Endothelial cell of umbilical vein (primary cell): ENCODE data around the gene FXYD6. TPM values are rescaled to one million over a fixed set of nuclear protein-coding genes. Genes with fewer than 3 reads are reported as not detected.

Source experiments
- BruUV-seq: library from RNA; stranded (reverse); fragments of 400-500 nt; replicated peaks from 2 replicates; lab custom pipeline; 2021; lab: Mats Ljungman, UMichigan
- CTCF ChIA-PET: fragments of 300-600, 350-600 bp; sonication (Branson Sonifier 250); formaldehyde crosslinking; loops from one replicate; lab custom pipeline; 2021; ENCODE audit warnings: antibody characterized with exemption, inconsistent platforms; lab: Charles Lee
- POLR2A ChIA-PET: fragments of 300-600, 350-600 bp; sonication (Branson Sonifier 250); formaldehyde crosslinking; loops from one replicate; lab custom pipeline; 2021; ENCODE audit warnings: antibody characterized with exemption, inconsistent platforms; lab: Charles Lee
- DNase-seq: peaks from one replicate; pipeline ENCODE4 v3.0.0-alpha.2; 2011; ENCODE audit warnings: low read depth, low spot score
- FAIRE-seq: peaks from 2 replicates; lab custom pipeline; 2011; peaks lifted over from hg19 to GRCh38; lab: Jason Lieb, UNC
- H2AFZ ChIP-seq: 2 replicates; pipeline ENCODE4 v1.6.0; 2012; ENCODE audit warnings: low read depth, low read length, control low read depth, inconsistent platforms
- H3K27ac ChIP-seq: 2 replicates; pipeline ENCODE4 v1.5.1; 2011; ENCODE audit warnings: low read depth, mild to moderate bottlenecking, control low read depth, low read length, moderate library complexity; ENCODE audit not compliant: insufficient read depth
- H3K27me3 ChIP-seq, 2 experiments: 2 replicates each; pipeline versions ENCODE4 v1.6.0 to v1.6.1; 2011; ENCODE audit warnings: low read length in 2 of 2, mixed read lengths in 1 of 2; ENCODE audit not compliant: control insufficient read depth in 2 of 2, insufficient read depth in 2 of 2
- H3K36me3 ChIP-seq, 2 experiments: 2 replicates in 1 of 2; 3 replicates in 1 of 2; pipeline ENCODE4 v1.5.1; 2011; ENCODE audit warnings: low read length in 2 of 2, mild to moderate bottlenecking in 1 of 2, moderate library complexity in 1 of 2; ENCODE audit not compliant: control insufficient read depth in 2 of 2, insufficient read depth in 2 of 2; ENCODE audit errors: extremely low read depth in 1 of 2
- H3K4me1 ChIP-seq: 3 replicates; pipeline ENCODE4 v1.5.1; 2011; ENCODE audit warnings: mild to moderate bottlenecking, low read length; ENCODE audit not compliant: control insufficient read depth, insufficient read depth; ENCODE audit errors: extremely low read depth
- H3K4me2 ChIP-seq: 2 replicates; pipeline ENCODE4 v1.6.1; 2011; ENCODE audit warnings: low read length, control low read depth, mixed read lengths; ENCODE audit not compliant: insufficient read depth
- H3K4me3 ChIP-seq, 3 experiments: fragments of 200-600 bp in 1 of 3; sonication (generic), shearing (Covaris generic) in 1 of 3; replicated peaks in 1 of 3; 2 replicates each; pipeline ENCODE4 v1.5.1; 2011 to 2016; ENCODE audit warnings: control low read depth in 3 of 3, low read length in 3 of 3, mild to moderate bottlenecking in 2 of 3, inconsistent platforms in 1 of 3, low read depth in 1 of 3, moderate library complexity in 1 of 3; ENCODE audit not compliant: insufficient read depth in 1 of 3
- H3K79me2 ChIP-seq: 2 replicates; pipeline ENCODE4 v1.6.0; 2012; ENCODE audit warnings: low read length, inconsistent platforms; ENCODE audit not compliant: control insufficient read depth, insufficient read depth
- H3K9ac ChIP-seq: replicated peaks from 2 replicates; pipeline ENCODE3; 2011; ENCODE audit warnings: low read length, control low read depth; ENCODE audit not compliant: insufficient read depth; ENCODE audit errors: extremely low read depth
- H3K9me1 ChIP-seq: replicated peaks from 3 replicates; pipeline ENCODE4 v1.6.0; 2011; ENCODE audit warnings: mild to moderate bottlenecking, low read length; ENCODE audit not compliant: control insufficient read depth, insufficient read depth; ENCODE audit errors: extremely low read depth
- H3K9me3 ChIP-seq: replicated peaks from 2 replicates; pipeline ENCODE4 v1.5.1; 2012; ENCODE audit warnings: low read length, inconsistent platforms; ENCODE audit not compliant: control insufficient read depth, insufficient read depth
- H4K20me1 ChIP-seq: replicated peaks from 2 replicates; pipeline ENCODE3; 2011; ENCODE audit warnings: mild to moderate bottlenecking, low read length; ENCODE audit not compliant: control insufficient read depth, insufficient read depth; ENCODE audit errors: extremely low read depth
- CTCF ChIP-seq, 2 donors: IDR thresholded peaks; 1 replicate in 1 of 2; 2 replicates in 1 of 2; pipeline ENCODE4 v1.5.1; 2011; ENCODE audit warnings: low read length in 2 of 2, mild to moderate bottlenecking in 2 of 2, moderate library complexity in 2 of 2, control low read depth in 1 of 2, inconsistent platforms in 1 of 2, low read depth in 1 of 2; ENCODE audit not compliant: insufficient read depth in 1 of 2; ENCODE audit errors: extremely low read depth in 1 of 2
- EZH2 ChIP-seq: IDR thresholded peaks from 2 replicates; pipeline ENCODE4 v1.6.1; 2012; ENCODE audit warnings: borderline replicate concordance, low read depth, mild to moderate bottlenecking, moderate library complexity, low read length, inconsistent platforms; ENCODE audit not compliant: severe bottlenecking
- FOS ChIP-seq: IDR thresholded peaks from 2 replicates; pipeline ENCODE4 v1.6.1; 2011; ENCODE audit warnings: mild to moderate bottlenecking, low read length, moderate library complexity, borderline replicate concordance; ENCODE audit not compliant: insufficient read depth
- GATA2 ChIP-seq: IDR thresholded peaks from 2 replicates; pipeline ENCODE4 v1.7.0; 2011; ENCODE audit warnings: low read depth, mild to moderate bottlenecking, moderate library complexity, mixed read lengths, low read length; ENCODE audit not compliant: insufficient read length, insufficient read depth
- JUN ChIP-seq: IDR thresholded peaks from 2 replicates; pipeline ENCODE4 v1.6.1; 2011; ENCODE audit warnings: borderline replicate concordance, low read depth; ENCODE audit not compliant: insufficient read length, insufficient read depth
- MAX ChIP-seq: IDR thresholded peaks from 2 replicates; pipeline ENCODE4 v1.6.1; 2011; ENCODE audit not compliant: insufficient read depth, insufficient read length
- MYC ChIP-seq: IDR thresholded peaks from one replicate; pipeline ENCODE4 v1.6.1; 2011; ENCODE audit warnings: mild to moderate bottlenecking, low read depth, low read length
- POLR2A ChIP-seq: IDR thresholded peaks from 2 replicates; pipeline ENCODE4 v1.6.1; 2012; ENCODE audit warnings: low read depth, mild to moderate bottlenecking, control low read depth, low read length
- POLR2AphosphoS5 ChIP-seq: IDR thresholded peaks from 2 replicates; pipeline ENCODE4 v1.6.1; 2012; ENCODE audit warnings: low read depth, mild to moderate bottlenecking, control low read depth, low read length, moderate library complexity; ENCODE audit not compliant: insufficient read depth
- dilution Hi-C: fragments of 300-500 bp; cut with MboI; formaldehyde crosslinking; loops from one replicate; pipeline ENCODE4 v1.15.0; 2019; ENCODE audit warnings: low sequenced_read_pairs; ENCODE audit not compliant: extremely low pct_ligation_motif_present
- intact Hi-C: fragments of 100-400 bp; cut with micrococcal nuclease; formaldehyde crosslinking; loops from one replicate; pipeline ENCODE4 v1.10.0; 2022
- polyA plus RNA-seq, 4 experiments: library from polyadenylated mRNA; depleted of rRNA in 3 of 4; stranded (reverse) in 3 of 4; unstranded in 1 of 4; fragments of >200 nt; gene quantifications; 2 replicates each; pipeline versions ENCODE4 v1.2.1 to v1.2.3, GENCODE V29; 2011 to 2012; ENCODE audit warnings: missing spikeins in 1 of 4
- total RNA-seq: library from RNA; stranded (reverse); gene quantifications from 2 replicates; pipeline ENCODE4 v1.2.3, GENCODE V29; 2021

The FXYD6 gene
- total and polyA plus RNA-seq, 2 donors (not counting 3 experiments of a cell fraction or from before 2014, with no cell fraction given): 1.4 to 8.7 TPM

GRCh38 chr11:117874253-117874909 lies 2.1 kb downstream of the FXYD6 start:
- H3K27me3 ChIP-seq: peaks cover 58 to 61% of the 10 kb centered on the region in 2 experiments
- DNase-seq: no peak
- intact Hi-C loops: no loop called here
- dilution Hi-C loops: no loop called here
- H3K4me3 ChIP-seq: no peak overlapping the region
- H3K36me3 ChIP-seq: no peaks in the 10 kb centered on the region
- no peaks in the 10 kb centered on the region for H3K9me1 ChIP-seq
- POLR2A ChIA-PET: no interaction called here
- no peak overlapping the region for H3K4me2 ChIP-seq
- CTCF ChIA-PET: interaction anchor here (1.0 kb wide), 1 partner anchor 30 kb away, joined by 3 read pairs; no protein-coding TSS in a partner anchor
- no peak overlapping the region for H2AFZ ChIP-seq
- no peak overlapping the region for H3K27ac ChIP-seq
- no peak for FAIRE-seq
- no peaks in the 10 kb centered on the region for H3K4me1 ChIP-seq
- no peaks in the 10 kb centered on the region for H4K20me1 ChIP-seq
- TF ChIP-seq FOS: no peak
- TF ChIP-seq POLR2A: no peak
- no peak for TF ChIP-seq MAX
- no peak for TF ChIP-seq MYC
- TF ChIP-seq CTCF (IDR thresholded peaks at IDR 0.05; ENCODE audit: extremely low read depth in 1 of 2, insufficient read depth in 1 of 2, low read depth in 1 of 2, low read length in 2 of 2): no peak
- no peak for TF ChIP-seq JUN
- no peak for TF ChIP-seq EZH2
- TF ChIP-seq GATA2: no peak
- no peak for TF ChIP-seq POLR2AphosphoS5
- no peaks in the 10 kb centered on the region for H3K79me2 ChIP-seq
- H3K9ac ChIP-seq: no peak overlapping the region
- BruUV-seq: no TSS peak
- no peaks in the 10 kb centered on the region for H3K9me3 ChIP-seq
